GM10847 (cell line): Measurements from ENCODE around the gene TLR4.

ENCODE experiments used
- POLR2A ChIP-seq: IDR thresholded peaks from 2 replicates; pipeline ENCODE4 v1.6.1; 2011; ENCODE audit not compliant: insufficient read length; ENCODE audit errors: extremely low read depth

Gene TLR4

GRCh38 chr9:117704024-117704575 is at the start of gene TLR4:
TSS of gene TLR4 (plus strand) at chr9:117704403. CDS start at chr9:117704473, 70 bp downstream.
- TF ChIP-seq POLR2A: peak; percentile 16

GRCh38 chr9:117656002-117656401 is 48.2 kb upstream of the TLR4 start:
- no peak for TF ChIP-seq POLR2A

- TF ChIP-seq POLR2A: no peak
Measured at GRCh38 chr9:117662651-117663050, 41.6 kb upstream of the TLR4 start.

- TF ChIP-seq POLR2A: no peak
Measured at GRCh38 chr9:117664419-117664818, 39.8 kb upstream of the TLR4 start.

GRCh38 chr9:117665601-117666385 is 38.4 kb upstream of the TLR4 start:
- no peak for TF ChIP-seq POLR2A

- TF ChIP-seq POLR2A: no peak
Measured at GRCh38 chr9:117671468-117671867, 32.7 kb upstream of the TLR4 start.

GRCh38 chr9:117672369-117672768 is 31.8 kb upstream of the TLR4 start:
- no peak for TF ChIP-seq POLR2A

GRCh38 chr9:117677572-117677971 is 26.6 kb upstream of the TLR4 start:
- no peak for TF ChIP-seq POLR2A

- TF ChIP-seq POLR2A: no peak
Measured at GRCh38 chr9:117678871-117679270, 25.3 kb upstream of the TLR4 start.

- no peak for TF ChIP-seq POLR2A
Measured at GRCh38 chr9:117679416-117679815, 24.8 kb upstream of the TLR4 start.

GRCh38 chr9:117681888-117682287 is 22.3 kb upstream of the TLR4 start:
- no peak for TF ChIP-seq POLR2A

- no peak for TF ChIP-seq POLR2A
Measured at GRCh38 chr9:117682955-117683710, 21.1 kb upstream of the TLR4 start.

- no peak for TF ChIP-seq POLR2A
Measured at GRCh38 chr9:117687532-117687931, 16.7 kb upstream of the TLR4 start.

- TF ChIP-seq POLR2A: no peak
Measured at GRCh38 chr9:117691367-117691766, 12.8 kb upstream of the TLR4 start.

- TF ChIP-seq POLR2A: no peak
Measured at GRCh38 chr9:117696154-117696553, 8.0 kb upstream of the TLR4 start.

GRCh38 chr9:117697046-117697445 is 7.2 kb upstream of the TLR4 start:
- no peak for TF ChIP-seq POLR2A
